PC-3 (cell line): ENCODE data around the gene BHLHA9.

Source experiments
- CTCF ChIP-seq: fragments of 300-600 bp; sonication (generic); conservative IDR thresholded peaks from 2 replicates; pipeline ENCODE4 v1.5.1; 2017; ENCODE audit warnings: antibody characterized with exemption, low read depth, mild to moderate bottlenecking, low read length
- EZH2 ChIP-seq: fragments of 300-600 bp; sonication (generic); IDR thresholded peaks from one replicate; pipeline ENCODE4 v1.6.1; 2017; ENCODE audit warnings: antibody characterized with exemption, mild to moderate bottlenecking, low read length; ENCODE audit not compliant: unreplicated experiment
- EZH2phosphoT487 ChIP-seq: fragments of 300-600 bp; sonication (generic); IDR thresholded peaks from 2 replicates; pipeline ENCODE4 v1.6.1; 2018; ENCODE audit warnings: mild to moderate bottlenecking, antibody characterized with exemption, low read length, borderline replicate concordance

GRCh38 chr17:1229349-1229899 is 40.8 kb upstream of the BHLHA9 start:
- no peak for TF ChIP-seq CTCF
- no peak for TF ChIP-seq EZH2phosphoT487
- no peak for TF ChIP-seq EZH2
